GM18870 (cell line): ENCODE results near the gene ROBO4.

Experiments
- ATAC-seq: cut with Tn5 transposase; IDR thresholded peaks from one replicate; pipeline ENCODE4 v1.9.1; 2021; ENCODE audit warnings: moderate library complexity; ENCODE audit not compliant: unreplicated experiment

The ROBO4 gene

DNA sequence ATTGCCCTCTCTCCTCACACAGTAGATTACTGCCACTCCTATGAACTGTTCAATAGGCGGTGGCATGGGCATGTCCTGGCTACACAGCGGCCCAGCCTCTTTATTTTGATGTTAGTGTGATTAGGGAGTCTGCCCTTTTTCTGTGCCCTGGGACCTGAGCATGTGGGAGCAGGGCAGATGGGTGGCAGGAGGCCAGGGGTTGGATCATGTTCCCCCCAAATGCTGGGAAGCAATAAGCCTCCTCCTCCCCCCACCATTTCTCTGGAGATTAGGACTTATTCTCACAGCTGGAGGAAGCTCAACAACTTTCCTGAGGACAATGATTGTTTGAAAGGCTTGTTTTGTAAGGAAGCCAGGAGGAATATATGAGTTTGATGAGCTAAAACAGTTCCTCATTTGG, 22.2 kb upstream of the ROBO4 start:
- no peak for ATAC-seq

DNA sequence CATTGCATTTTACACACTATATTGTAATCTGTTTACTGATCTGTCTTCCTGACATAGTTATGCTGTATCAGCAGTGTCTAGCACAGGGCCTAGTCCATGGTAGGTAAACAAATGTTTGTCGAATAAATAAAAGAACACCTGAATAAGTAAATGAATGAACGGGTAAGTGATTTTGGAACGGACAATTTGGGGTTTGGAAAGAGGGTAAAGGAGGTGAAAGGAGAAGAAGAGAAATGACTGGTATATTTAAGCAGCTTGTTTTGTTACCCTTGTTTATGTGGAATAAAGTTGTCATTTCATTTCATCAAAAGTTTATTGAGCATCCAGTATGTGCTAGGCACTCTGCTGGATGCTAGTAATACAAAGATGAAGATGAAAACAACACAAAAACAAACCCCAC, 21.3 kb upstream of the ROBO4 start, which contains the start of gene HEPN1:
Gene HEPN1 (plus strand): TSS at position 301 of the 400 bp plus-strand sequence.
- ATAC-seq, result no peak

DNA sequence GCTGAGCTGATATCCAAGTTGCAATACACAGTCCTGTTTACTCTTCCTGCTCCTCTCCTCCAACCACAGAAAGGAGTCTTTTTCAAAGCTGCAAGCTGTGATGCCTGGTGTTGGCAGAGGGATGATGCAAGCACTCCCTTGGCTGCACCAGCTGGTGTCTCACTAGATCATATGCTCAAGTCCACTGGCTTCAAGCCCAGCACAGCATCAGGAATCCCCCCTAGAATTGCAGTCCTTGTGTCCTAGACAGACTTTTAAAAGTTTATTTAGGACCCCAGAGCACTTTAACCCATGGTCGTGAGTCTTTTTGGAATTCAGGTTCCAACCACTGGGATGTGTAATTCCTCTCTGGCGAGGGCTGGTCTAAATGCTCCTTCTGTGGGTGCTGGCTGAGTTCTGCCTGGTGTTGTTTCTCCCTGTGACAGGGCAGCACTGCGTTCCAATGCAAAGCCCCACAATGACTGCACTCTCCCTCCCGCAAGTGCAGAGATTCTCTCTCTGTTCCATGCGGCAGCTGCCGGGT, 19.5 kb upstream of the ROBO4 start:
- ATAC-seq, result no peak

DNA sequence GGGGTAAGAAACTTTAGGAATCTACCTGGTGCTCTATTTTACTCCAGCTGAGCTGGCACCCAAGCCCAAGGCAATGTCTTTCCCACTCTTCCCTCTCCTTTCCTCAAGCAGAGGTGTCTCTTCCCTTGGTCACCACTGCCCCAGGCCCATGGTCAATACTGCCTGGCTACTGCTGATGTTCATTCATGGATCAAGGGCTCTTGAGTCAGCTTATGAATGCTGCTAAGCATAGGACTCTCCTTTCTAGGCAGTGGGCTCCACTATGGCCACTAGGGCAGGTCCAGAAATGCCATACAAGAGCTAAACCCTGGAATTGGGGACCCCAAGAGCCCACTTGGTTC, 18.7 kb upstream of the ROBO4 start:
- ATAC-seq, result no peak

DNA sequence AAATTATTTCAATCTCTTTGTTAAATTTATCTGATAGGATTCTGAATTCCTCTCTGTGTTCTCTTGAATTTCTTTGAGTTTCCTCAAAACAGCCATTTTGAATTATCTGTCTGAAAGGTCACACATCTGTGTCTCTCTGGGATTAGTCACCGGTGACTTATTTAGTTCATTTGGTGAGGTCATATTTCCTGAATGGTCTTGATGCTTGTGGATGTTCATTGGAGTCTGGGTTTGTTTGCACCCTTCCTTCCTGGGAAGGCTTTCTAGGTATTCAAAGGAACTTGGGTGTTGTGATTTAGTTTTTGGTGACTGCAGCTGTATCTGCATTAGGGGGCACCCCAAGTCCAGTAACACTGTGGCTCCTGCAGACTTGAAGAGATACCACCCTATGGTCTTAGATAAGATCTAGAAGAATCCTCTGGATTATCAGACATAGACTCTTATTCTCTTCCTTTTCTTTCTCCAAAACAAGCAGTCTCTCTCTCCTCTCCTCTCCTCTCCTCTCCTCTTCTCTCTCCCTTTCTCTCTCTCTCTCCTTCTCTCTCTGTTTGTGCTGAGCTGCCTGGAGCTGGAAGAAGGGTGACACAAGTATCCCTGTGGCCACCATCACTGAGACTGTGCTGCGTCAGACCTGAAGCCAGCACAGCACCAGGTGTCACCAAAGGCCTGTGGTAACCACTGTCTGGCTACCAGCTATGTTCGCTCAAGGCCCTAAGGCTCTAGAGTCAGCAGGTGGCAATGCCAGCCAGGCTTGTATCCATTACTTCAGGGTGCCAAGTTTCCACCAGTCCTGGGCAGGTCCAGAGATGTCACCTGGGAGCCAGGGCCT, 18.1 kb upstream of the ROBO4 start:
- no peak for ATAC-seq

DNA sequence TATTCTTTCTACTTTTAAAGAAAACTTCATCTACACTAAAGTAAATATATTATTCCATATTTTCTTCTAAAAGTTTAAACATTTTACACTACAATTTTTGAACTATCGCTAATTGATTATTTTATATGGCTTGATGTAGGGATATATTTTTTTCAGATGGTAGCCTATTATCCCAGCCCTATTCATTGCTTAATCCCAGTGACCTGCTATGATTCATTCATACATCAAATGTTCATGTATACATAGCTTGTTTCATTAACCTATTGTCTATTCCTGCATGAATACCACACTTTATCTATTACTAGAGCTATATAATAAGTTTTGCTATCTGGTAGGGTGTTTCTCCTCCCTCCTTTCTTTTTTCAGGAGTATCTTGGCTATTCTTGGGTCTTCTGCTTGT, 5.0 kb upstream of the ROBO4 start:
- no peak for ATAC-seq

DNA sequence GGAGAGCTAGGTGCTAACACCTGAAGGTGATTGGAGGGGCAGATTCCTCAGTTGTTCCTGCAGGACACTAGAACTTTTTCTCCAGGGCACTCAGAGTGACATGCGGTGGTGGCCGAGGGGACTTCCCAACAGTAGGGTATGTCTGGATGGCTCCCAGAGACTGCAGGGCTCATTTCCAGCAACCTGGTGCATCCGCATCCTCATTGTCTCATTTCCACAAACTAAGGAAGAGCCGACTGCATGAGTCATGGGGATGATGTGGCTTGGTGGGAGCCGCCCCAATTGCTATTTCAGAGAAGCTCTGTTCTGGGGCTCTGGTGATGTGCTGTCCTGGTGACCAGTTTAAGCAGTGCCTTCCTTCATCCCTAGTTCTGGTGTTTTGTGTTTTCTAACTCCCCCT, 2.8 kb upstream of the ROBO4 start:
- no peak for ATAC-seq

DNA sequence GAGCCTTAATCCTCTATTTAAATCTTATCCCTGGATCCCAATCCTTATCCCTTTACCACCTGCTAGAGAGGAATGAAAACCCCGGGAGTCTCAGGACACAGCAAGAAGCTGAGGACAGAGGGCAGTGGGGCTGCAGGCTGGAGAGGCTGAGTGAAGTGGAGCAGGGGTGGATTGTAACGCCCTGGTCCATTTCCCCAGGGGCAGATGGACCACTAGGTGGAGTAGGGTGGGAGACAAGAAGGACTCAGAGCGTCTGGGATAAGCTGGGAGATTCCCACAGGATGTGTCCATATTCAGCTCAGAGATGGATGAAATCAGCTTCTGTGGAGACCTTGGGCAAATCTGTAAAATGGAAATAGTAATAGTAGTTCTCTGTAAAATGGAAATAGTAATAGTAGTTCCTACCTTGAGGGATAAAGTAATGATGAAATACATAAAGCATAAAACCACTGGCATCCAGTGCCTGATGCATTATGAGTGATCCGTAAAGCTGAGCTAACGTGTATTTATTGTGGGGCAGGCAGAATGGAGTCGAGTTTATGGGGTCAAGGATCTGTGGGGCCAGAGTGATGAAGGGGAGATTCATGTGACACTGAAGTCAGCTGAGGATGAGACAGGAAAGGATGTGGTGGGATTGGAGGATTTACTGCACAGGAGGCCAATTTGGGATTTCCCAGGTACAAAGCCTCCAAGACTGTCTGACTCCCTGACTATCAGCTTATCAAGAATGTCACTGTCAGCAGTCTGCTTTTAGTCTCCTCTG, 1.9 kb upstream of the ROBO4 start:
- ATAC-seq, result no peak

DNA sequence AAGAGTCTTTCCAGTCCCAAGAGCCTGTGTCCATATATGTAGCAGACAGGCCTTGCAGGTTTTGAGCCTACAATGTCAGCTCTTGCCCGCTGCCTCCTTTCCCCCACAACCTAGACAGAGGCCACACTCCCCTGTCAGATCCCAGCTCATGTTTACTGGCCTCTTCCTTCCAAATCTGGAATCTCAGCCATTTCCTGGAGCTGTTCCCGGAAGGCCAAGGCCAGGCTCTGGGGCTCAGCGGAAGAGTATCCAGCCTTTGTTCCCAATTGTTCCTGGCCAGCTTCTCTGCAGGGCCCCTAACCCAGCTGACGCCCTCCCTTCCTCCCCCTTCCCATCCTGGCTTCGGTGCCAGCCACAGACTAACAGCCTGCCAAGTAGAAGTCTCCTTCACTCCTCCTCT, 1.0 kb upstream of the ROBO4 start:
- ATAC-seq, result no peak

DNA sequence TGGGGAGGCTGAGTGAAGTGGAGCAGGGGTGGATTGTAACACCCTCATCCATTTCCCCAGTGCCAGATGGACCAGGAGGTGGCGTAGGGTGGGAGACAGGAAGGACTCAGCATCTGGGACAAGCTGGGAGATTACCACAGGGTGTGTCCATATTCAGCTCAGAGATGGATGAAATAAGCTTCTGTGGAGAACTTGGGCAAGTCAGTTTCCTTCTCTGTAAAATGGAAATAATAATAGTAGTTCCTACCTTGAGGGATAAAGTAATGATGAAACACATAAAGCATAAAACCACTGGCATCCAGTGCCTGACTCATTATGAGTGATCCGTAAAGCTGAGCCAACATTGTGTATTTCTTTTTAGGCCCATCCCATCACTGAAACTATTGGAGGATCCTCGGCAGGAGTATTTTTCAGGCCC, 607 bp upstream of the ROBO4 start:
- no peak for ATAC-seq

DNA sequence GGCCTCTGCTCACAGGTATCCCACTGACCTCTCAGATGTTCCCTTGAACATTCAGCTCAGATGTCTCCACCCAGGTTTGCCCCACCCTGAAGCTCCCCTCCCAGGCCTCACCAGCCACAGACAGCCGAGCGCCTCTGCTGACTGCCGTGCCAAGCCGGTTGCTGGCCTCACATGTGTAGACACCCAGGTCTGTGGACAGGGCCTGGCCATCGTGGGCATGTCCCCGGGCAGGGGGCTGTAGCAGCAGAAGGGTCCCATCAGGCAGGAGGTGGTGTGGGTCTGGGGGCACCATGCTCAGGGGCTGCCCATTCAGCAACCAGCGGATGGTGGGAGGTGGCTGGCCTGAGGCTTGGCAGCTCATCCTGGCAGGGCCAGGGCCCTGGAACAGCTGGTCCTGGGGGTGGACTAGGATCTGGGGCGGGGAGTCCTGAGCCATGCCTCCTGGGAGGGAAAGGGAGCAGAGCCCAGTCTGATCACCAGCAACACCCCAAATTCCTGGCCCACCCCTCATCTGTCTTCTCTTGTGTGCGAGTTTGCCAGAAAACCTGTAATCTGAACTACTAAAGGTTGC, 759 bp downstream of the ROBO4 start:
- no peak for ATAC-seq

DNA sequence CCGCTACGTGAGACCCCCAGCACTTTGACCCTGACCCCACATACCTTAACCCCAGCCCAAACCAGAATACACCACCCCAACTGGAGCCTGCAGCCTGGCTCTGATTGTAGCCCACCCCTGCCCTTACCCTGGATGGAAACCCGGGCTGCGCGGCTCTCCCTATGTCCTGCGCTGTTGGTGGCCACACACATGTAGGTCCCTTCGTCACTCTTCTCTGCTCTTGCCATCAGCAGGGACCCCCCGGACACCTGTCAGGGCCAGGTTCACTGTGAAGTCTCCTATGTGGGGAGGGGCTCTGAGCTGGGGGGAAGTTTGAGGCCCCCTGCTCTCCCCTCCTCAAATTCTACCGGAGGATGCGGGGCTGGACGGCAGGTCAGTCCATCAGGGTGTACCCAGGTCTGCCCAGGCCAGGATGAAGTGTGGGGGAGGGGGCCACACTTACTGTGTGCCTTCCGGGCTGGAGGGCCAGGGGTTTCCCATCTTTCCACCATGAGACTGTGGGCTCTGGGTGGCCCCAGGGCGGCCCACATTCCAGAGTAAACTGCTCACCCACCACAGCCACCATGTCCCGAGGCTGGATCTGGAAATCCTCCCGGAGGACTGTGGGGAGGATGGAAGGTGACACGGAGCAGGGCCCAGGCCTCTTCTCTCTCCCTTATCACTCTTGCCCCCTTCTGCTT, 1.5 kb downstream of the ROBO4 start:
- ATAC-seq, result no peak

DNA sequence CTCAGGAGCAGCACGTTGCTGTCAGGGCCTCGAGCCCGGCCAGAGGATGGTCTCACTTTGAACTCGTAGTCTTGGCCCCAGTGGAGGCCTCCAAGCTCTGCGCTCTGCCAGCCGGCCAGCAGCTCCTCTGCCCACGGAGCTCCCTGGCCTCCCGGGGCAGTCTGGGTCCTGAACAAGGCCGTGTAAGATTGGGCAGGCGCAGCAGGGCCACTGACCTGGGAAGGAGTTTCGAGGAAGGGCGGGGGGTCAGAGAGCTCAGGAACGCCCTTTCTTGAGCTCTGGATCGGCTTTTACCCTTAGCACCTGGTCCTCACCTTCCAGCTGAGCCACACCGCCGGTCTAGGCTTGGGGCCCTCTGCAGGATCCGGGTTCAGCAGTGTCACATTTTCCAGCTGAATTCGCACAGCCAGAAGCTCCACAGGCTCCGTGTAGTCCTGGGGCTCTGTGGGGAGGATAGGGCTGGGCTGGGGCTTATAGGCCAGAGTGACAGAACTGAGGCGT, 2.1 kb downstream of the ROBO4 start:
- ATAC-seq, result no peak

DNA sequence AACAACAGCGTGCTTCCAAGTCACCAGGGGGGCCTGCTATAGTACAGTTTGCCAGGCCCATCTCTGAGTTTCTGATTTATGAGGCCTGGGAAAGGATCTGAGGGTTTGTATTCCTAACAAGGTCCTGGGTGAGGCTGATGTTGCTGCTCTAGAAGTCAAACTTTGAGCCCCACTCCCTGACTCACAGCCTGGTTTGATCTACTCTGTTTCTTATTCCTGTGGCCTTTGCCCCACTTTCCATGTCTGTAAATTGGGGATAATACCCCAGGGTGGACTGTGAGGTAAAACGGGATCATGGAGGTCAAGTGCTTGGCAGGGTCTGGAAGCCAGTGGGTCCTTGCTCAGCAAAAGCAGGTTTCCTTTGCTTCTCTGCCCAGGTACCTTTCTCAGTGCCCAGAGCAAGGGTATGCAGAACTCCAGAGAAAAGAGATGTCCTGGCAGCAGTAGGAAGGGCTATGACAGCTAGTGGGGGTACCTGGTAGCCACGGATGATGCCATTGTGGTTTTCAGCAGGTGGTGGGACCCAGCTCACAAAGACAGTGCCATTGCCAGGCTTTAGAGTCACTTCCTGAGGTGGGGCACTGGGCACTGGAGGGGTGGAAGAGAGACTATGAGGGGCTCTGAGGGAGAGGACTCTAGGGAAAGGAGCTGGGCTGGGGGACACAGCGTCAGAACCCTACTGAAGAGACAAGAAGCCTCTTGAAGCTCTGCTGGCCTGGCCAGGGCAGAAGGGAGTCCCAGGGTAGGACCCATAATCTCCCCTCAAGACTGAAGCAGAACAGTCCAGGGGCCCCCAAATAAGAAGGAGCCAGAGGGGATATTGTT, 2.8 kb downstream of the ROBO4 start:
- ATAC-seq, result no peak

DNA sequence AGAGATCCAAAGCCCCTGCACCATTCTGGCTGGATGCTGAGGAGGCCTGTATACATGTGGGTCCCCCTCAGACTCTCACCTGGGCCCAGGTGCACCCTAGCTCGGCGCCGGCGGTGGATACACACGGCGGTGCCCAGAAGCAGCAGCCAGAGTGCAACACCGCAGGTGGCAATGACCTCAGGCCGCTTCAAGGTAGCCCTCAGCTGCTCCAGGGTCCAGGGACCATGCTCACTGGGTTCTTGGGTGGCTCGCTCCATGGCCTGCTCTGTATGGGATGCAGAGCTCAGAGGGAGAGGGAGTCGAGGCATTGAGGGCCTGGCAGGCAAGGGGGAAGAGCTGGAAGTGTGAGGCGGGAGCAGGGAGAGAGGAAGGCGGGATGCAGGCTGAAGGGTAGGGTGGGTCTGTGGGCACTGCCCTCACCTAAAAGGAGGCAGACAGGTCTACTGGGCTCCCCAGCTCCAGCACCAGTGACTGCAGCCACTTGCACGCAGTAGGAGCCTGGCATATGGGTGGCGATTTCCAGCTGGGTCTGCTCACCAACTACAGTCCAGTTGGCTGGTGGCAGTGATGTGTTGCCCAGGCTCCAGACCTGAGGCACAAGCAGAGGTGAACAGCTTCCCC, 3.8 kb downstream of the ROBO4 start:
- ATAC-seq, result no peak

DNA sequence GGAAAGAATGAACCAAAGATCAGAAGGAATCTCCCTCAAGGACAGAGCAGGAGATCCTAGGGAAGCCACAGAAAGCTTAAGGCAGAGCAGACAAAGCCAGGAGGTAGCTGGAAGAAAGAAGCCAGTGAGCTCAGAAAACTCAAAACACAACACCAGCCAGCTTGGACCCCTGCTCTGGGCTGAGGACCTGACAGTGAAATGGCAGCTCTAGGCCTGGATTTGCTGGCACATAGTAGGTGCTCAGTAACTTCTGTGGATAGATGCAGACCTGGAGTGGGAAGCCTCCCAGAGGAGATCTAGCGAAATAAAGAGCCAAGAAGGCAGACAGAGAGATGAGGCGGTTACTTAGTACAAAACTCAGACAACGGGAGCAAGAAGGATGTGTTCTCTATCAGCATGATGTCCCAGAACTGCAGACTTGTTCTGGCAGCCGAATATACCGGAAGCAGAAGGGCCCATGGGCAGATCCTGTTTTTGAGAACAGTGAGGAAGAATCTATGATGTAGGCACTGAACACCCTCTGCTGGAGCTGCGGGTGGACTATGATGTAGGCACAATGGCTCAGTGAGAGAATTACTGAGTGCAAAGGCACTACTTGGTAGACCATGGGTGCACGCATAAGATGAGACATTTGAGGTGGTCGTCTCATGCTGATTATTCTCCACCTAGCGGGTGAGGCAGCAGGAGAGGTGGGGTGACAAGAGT, 4.8 kb downstream of the ROBO4 start:
- no peak for ATAC-seq

DNA sequence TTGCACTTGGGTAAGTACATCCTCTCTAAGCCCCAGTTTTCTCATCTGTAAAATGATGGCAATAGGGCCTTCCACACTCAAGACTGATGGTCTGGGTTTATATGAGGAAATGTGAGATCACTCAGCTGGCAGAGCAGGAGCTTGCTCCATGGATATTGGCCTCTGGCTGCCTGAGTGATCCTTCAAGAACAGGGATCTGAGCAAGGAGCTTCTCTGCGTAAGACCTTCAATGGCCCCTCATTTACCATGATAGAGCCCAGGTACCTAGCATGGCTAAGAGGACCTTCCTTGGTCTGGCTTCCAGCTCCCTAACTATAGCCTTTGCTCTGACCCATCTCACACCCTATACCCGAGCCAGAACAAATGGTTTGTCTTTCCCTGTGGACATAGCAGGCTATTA, 5.5 kb downstream of the ROBO4 start:
- no peak for ATAC-seq

DNA sequence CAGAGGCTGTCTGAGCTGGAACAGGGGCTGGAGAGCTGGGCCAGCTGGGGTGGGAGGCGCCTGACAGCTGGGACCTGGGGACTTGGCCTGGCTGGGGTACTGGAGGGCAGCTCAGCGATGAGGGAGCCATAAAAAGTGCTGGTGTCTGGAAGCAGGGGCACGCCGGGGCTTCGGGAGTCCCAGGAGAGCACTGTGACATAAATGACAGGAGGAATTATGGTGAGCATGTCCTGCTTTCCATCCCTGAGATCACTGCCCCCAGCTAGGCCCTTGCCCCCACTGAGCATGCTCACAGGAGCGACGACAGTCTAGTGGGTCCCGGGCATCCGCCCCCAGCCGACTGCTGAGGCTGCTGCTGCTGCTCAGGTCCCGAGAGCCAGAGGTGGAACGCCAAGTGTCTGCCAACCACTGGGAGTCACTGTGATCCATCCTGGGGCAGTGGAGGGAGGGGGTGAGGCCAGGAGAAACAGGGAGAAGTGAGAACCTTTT, 6.2 kb downstream of the ROBO4 start:
- no peak for ATAC-seq
